HUDEP-2 (cell line): ENCODE measurements around the gene MXRA8.
"Not testable (repeated sequence)": the region's sequence is repeated elsewhere in the genome, so short reads cannot be mapped to it uniquely, and the experiment has no call there.

ENCODE experiments used
- DNase-seq, 76 experiments: peaks; one replicate each; lab custom pipeline; 2025; ENCODE audit not compliant: unreplicated experiment in 76 of 76; lab: John Stamatoyannopoulos, UW

The MXRA8 gene, protein sequence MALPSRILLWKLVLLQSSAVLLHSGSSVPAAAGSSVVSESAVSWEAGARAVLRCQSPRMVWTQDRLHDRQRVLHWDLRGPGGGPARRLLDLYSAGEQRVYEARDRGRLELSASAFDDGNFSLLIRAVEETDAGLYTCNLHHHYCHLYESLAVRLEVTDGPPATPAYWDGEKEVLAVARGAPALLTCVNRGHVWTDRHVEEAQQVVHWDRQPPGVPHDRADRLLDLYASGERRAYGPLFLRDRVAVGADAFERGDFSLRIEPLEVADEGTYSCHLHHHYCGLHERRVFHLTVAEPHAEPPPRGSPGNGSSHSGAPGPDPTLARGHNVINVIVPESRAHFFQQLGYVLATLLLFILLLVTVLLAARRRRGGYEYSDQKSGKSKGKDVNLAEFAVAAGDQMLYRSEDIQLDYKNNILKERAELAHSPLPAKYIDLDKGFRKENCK

GRCh38 chr1:1358433-1359271 is at the start of gene MXRA8:
TSS of gene MXRA8 (minus strand) at chr1:1358555. CDS start at chr1:1358504, 51 bp downstream.
- peak in 2 of 76 experiments; percentile 26 to 28 for DNase-seq

DNA sequence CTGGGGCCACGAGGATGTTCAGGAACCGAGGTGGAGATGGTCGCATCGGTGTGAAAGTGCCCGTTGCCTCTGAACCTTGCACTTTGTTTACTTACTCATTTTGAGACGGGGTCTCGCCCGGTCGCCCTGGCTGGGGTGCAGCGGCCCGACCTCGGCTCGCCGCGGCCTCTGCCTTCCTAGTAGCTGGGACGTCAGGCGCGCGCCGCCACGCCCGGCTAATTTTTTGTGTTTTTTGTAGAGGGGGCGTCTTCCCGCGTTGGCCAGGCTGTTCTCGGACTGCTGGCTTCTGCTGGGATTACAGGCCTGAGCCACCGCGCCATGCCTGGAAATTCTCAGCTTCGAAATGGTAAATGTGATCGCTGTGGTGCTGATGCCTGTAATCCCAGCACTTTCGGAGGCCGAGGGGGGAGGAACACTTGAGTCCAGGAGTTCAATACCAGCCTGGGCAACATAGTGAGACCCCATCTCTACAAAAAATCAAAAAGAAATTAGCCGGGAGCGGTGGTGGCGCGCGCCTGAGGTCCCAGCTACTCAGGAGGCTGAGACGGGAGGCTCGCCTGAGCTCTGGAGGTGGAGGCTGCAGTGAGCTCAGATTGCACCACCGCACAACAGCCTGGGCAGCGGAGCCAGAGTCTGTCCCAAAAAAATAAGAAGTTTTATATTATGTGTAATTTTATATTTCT is 49.4 kb upstream of the MXRA8 start:
- DNase-seq, result peak in 20 of 76 experiments; percentile 7 to 32 (median 15)

- DNase-seq, result peak in 73 of 76 experiments; percentile 48 to 93 (median 84)
Observed at GRCh38 chr1:1406821-1407635, 48.7 kb upstream of the MXRA8 start, which contains the start of gene MRPL20. TSS of gene MRPL20 (minus strand) at chr1:1407293. CDS start at chr1:1407217, 76 bp downstream.

DNA sequence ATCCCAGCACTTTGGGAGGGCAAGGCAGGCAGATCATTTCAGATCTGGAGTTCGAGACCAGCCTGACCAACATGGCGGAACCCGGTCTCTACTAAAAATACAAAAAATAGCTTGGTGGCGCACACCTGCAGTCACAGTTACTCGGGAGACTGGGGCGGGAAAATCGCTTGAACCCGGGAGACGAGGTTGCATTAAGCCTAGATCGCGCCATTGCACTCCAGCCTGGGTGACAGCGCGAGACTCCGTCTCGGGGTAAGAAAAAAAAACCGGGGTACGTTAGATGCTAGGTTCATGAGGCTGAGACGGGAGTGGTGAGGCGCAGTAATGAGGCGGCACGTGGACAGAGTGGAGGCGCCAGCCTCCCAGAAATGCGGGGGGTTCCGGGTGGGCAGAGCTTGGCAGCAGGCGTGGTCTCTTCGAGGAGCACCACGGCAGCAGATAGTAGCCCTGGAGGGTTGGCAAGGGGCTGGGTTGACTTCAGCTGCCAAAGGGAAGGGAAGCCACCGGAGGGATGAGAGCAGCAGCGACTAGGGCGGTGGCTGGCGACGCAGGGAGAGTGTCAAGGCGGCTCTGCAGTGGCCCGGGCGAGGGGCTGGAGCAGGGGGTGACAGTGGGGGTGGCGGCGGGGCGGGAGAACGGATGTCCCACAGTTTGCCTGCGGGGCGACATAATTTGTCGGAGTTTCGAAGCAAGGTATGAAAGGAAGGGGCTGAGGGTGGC is 47.9 kb upstream of the MXRA8 start:
- DNase-seq, result peak in 54 of 76 experiments; percentile 3 to 61 (median 32)

- DNase-seq, result no peak
Observed at GRCh38 chr1:1403653-1404052, 45.3 kb upstream of the MXRA8 start.

- DNase-seq, result not testable (repeated sequence)
Observed at GRCh38 chr1:1402901-1403392, 44.6 kb upstream of the MXRA8 start.

DNA sequence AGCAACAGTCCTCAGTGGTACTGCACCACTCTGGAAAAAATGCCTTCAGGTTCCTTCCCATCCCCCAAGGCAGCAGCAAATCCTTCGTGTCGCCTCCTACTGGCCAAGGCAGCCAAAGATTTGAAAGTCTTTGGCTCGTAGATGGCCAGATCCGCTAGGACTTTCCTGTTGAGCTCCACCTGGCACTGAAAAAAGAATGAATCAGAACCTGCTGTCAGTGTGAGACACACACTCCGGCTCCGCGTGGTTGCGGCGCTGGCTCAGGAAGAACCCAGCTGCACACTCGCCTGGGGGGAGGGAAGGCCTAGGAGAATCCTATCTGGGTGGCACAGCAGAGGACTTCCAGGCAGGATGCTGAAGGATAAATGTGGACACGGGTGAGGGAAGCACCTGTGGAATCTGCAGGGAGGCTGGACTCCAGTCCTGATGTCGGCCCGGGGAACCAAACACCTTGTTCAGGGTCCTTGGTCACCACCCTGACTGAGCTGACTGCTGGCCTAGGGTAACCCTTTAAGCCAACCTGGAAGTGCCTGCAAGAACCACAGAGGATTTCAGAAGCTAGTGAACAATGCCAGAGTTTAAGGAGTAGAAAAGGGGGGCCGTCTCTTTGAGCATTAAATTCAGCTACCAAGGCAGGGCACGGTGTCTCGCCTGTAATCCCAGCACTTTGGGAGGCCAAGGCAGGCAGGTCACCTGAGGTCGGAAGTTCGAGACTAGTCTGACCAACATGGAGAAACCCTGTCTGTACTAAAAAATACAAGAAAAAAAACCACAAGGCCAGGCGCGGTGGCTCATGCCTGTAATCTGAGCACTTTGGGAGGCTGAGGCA is 43.9 kb upstream of the MXRA8 start:
- peak in 53 of 76 experiments; percentile 2 to 66 (median 32) for DNase-seq

- peak in 2 of 76 experiments; percentile 12 to 14 for DNase-seq
Observed at GRCh38 chr1:1401457-1402010, 43.2 kb upstream of the MXRA8 start.

DNA sequence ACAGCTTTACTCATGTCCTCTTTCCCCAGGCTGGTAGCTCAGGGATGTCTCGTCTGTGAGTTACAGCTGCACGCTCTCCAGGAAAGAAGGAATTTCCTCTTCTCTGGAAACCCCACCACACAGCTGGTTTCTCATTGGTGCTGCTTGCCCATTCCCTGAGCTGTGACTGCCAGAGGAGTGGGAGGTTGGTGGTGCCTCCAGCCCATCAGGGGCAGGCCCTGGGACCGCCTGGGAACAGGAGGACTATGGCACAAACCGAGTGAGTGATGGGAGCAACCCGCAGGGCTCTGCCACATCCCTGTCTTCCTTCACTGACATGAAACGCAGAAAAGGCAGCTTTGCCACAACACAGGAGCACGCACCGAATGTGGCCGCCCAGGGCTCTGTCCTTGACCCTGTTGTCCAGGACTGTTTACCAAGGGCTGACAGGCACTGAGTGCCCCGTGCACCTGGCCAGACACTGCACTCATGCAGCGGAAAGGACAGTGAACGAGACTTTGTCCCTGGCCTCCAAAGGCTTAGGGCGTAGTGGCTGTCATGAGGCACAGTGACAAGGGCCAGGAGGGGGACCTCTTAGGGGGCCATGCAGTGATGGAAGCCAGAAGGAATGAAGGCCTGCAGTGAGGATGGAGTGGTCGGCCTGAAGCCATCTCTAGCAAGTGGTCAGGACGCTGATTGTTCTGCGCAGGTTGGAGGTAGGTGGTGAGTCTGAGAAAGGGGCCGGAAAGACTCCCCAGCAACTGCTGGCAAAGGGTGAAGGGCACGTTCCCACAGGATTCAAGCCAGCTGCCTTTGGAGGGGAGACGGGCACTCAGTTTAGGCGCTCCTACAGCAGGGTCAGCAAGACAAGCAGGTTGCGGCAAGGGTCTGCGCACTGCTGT is 42.5 kb upstream of the MXRA8 start:
- DNase-seq, result no peak

DNA sequence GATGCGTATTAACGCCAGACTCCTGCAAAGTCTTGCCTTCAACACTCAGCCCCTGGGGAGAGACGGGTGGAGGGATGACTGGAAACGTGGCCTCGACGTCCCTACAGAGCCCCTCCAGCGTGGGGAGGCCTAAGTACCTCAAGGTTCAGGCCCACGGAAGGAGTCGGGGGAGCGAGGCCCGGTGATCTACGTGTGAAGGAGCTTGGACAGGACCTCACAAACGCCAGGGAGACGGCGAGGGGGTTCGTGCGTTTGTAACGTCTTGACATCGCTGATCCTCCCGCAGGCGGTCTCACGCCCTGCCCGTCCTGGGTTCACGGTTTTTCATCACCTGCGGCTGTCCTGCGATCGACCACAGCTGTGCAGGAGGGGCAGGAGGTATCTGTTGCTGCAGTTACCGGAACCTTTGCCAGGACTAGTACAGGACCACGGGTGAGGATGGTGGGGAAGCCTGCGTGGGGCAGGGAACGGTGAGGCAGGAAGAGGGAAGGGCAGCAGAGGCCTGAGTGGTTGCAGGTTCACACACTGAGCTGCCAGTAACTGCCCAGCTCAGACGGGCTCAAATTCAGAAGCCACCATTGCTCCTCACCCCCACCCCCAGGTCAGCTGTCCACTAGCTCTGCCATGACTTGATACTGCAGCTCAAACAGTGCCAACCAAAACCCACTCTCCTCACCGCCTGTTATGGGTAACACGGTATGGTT is 41.7 kb upstream of the MXRA8 start:
- peak in 9 of 76 experiments; percentile 10 to 50 (median 40) for DNase-seq

GRCh38 chr1:1399187-1399871 is 41.0 kb upstream of the MXRA8 start, which contains the start of gene CCNL2:
TSS of gene CCNL2 (minus strand) at chr1:1399335. CDS start at chr1:1399306, 29 bp downstream.
- DNase-seq, result peak in 75 of 76 experiments; percentile 56 to 99 (median 97)

DNA sequence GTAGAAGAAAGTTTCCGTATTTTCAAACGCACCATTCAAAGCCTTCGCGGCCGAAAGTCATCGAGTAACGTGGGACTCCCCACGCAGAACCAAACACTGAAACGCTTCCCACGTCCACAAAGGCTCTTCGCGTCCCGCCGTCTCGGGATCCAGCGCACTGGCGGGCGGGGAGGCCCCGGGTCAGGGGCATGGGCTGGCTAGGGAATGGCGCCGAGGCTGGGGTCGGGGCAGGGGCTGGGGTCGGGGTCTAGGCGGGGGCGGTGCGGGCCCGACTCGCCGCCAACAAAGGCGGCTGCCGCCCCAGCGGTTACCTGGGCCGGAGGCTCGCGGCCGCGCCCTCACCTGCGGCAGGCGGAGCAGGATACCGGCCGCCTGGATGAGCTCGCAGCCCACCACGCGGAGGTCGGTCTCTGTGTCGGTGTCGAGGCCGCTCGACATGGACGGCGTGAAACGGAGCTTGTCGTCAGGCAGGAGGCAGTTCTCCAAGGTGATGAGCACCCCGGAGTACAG is 40.4 kb upstream of the MXRA8 start:
- no peak for DNase-seq

DNA sequence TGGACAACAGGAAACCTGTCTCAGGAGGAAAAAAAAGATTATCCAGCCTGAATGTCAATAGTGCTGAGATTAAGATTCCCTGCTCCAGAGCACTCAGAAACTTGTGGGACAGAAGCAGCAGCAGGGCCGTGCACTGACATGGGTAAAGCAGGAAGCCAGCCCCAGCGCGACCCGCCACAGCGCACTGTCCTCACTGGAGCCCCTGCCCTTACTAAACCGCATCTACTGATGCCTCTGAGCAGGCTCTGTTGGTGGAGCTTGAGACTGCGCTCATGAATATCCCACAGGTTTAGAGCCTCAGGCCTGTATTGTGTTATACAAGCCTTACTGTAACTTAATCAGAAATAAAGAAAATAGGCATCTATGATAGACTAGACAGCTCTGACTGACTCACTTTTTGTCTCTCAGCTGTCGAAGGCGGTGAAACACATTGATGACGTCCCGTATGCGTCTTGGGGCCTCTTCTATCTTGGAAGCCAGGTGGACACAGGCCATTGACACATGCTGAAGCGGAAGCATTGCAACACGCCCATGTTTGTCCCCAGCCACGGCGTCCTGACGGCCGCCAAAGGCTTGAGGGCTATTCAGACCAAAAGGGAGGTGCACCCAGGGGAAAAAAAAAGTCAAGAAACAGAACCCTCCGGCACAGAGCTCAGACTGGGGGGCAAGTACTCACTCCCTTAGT is 39.6 kb upstream of the MXRA8 start:
- DNase-seq, result peak in 52 of 76 experiments; percentile 2 to 73 (median 33)

GRCh38 chr1:1395166-1395565 is 36.8 kb upstream of the MXRA8 start:
- no peak for DNase-seq

- DNase-seq, result no peak
Observed at GRCh38 chr1:1394116-1394515, 35.8 kb upstream of the MXRA8 start.
